ENCODE data around the gene VEZT. TPM values are rescaled to one million over a fixed set of nuclear protein-coding genes. Genes with fewer than 3 reads are reported as not detected.
A peak's percentile ranks its signal among the peaks of the same experiment; 100 is the strongest.

The VEZT gene
- total RNA-seq, 2 donors from 2014 or later = 146 to 201 TPM

DNA sequence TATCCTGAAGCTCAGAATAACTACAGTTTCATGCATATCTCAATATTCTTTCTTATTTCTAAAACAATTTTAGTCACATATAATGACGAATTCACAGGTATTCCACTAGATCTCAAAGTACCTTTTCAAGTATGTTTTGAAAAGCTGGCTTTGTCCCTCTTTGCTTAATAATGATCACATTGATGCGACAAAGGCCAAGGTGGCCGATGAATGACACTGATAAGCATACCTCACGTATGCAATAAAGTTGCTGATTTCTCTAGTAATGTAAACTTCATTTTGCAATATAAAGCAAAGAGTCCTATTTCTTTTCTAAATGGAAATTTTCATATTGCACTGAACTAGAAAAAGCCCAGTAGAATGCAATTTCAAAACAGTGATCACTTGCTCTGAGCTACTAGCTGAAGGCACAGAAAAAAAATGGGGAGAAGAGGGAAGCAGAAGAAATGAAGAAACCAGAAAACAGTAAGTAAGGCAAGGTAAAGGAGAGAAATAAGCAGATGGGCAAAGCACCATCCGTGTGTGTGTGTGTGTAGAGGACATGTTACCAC lies 29.7 kb upstream of the VEZT start:
- peaks cover 6% of the 10 kb centered on the region for H3K4me1 ChIP-seq (ENCODE audit: control insufficient read depth, insufficient read depth, low read length)
- no peaks in the 10 kb centered on the region for H3K9me3 ChIP-seq (ENCODE audit: control insufficient read depth, low read length)
- WGBS, 2 experiments (ENCODE audit: insufficient coverage in 1 of 2, insufficient read length in 1 of 2) = 82 to 85% methylated on average over 5 of the region's 5 CpGs
- Mint-ChIP-seq H3K27me3 (ENCODE audit: insufficient read depth) (no peaks in the 10 kb centered on the region), H3K27ac (peak overlapping the region; percentile 20), H3K36me3 (ENCODE audit: low read depth) (peaks cover 56% of the 10 kb centered on the region), H3K4me3 (no peak overlapping the region), H3K4me1 (peaks cover 35% of the 10 kb centered on the region), H3K9me3 (no peaks in the 10 kb centered on the region)
- H3K36me3 ChIP-seq (ENCODE audit: control insufficient read depth, insufficient read depth, low read length) = peaks cover 68% of the 10 kb centered on the region
- no peak for DNase-seq
- H3K9ac ChIP-seq (ENCODE audit: extremely low read depth, low read length, poor library complexity, severe bottlenecking) = no peak overlapping the region
- TF ChIP-seq, protein P1, sequence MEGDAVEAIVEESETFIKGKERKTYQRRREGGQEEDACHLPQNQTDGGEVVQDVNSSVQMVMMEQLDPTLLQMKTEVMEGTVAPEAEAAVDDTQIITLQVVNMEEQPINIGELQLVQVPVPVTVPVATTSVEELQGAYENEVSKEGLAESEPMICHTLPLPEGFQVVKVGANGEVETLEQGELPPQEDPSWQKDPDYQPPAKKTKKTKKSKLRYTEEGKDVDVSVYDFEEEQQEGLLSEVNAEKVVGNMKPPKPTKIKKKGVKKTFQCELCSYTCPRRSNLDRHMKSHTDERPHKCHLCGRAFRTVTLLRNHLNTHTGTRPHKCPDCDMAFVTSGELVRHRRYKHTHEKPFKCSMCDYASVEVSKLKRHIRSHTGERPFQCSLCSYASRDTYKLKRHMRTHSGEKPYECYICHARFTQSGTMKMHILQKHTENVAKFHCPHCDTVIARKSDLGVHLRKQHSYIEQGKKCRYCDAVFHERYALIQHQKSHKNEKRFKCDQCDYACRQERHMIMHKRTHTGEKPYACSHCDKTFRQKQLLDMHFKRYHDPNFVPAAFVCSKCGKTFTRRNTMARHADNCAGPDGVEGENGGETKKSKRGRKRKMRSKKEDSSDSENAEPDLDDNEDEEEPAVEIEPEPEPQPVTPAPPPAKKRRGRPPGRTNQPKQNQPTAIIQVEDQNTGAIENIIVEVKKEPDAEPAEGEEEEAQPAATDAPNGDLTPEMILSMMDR (conservative IDR thresholded peaks at IDR 0.05) = no peak
- H3K27ac ChIP-seq (ENCODE audit: low read depth, low read length) = no peak overlapping the region
- no peaks in the 10 kb centered on the region for H3K27me3 ChIP-seq (ENCODE audit: control insufficient read depth, insufficient read depth, low read length, poor library complexity, severe bottlenecking)
- H3K4me3 ChIP-seq (ENCODE audit: low read length) = peak overlapping the region; percentile 15

DNA sequence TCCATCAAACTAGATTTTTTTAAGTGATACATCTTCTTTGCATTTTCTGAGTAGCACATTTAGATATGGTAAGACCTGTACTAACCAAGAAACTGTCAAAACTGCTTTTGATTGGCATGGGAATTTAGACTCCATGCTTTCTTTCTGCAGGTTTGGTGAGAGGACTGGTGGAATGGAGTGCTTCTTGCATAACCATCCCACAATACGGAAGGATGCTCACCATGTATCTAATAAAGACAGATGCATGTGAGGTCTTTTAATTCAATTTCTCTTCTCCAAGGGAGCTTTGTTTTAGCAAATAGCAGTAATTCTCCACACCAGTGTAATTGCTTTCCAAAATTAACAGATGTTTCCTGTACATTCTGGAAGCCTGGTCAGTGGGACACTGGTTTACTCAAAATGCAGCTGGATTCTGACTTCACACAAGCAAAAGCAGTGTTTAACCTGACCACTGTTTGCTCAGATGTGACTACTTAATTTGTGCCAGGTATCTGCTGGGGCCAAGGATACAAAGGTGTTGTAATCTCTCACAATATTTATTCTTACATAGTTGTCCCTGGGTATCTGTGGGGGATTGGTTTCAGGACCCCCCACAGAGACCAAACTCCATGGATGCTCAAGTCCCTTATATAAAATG lies 26.4 kb upstream of the VEZT start:
- WGBS, 2 experiments (ENCODE audit: insufficient coverage in 1 of 2, insufficient read length in 1 of 2) = 78 to 100% methylated on average over 1 of the region's 1 CpG
- Histone ChIP-seq H3K4me1 (ENCODE audit: control insufficient read depth, insufficient read depth, low read length) (peaks cover 6% of the 10 kb centered on the region), H3K4me3 (ENCODE audit: low read length) (no peak overlapping the region), H3K9ac (ENCODE audit: extremely low read depth, low read length, poor library complexity, severe bottlenecking) (no peak overlapping the region), H3K27ac (ENCODE audit: low read depth, low read length) (no peak overlapping the region), H3K36me3 (ENCODE audit: control insufficient read depth, insufficient read depth, low read length) (peaks cover 47% of the 10 kb centered on the region), H3K27me3 (ENCODE audit: control insufficient read depth, insufficient read depth, low read length, poor library complexity, severe bottlenecking) (no peaks in the 10 kb centered on the region), H3K9me3 (ENCODE audit: control insufficient read depth, low read length) (no peaks in the 10 kb centered on the region)
- DNase-seq = no peak
- Mint-ChIP-seq H3K27ac (no peak overlapping the region), H3K36me3 (ENCODE audit: low read depth) (peaks cover 33% of the 10 kb centered on the region), H3K4me3 (no peak overlapping the region), H3K27me3 (ENCODE audit: insufficient read depth) (no peaks in the 10 kb centered on the region), H3K9me3 (no peaks in the 10 kb centered on the region), H3K4me1 (peaks cover 33% of the 10 kb centered on the region)
- TF ChIP-seq, protein P1 (conservative IDR thresholded peaks at IDR 0.05) = no peak

DNA sequence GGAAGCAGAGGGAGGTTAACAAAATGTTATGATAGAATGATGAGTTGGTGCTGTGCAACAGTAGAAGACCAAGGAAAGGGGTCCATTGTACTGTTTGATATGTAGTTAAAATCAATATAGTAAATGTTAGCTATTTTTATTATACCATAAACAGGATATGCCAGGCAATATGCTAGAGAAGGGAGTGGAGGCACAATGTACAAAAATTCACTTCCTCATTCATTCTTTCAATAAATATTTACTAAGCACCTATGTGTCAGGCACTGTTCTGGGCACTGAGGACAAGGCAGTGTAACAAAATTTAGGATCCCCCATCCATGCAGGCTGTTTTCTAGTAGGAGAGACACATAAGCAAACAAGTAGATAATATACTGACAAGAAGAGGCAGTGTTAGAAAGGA lies 25.3 kb upstream of the VEZT start:
- no peak overlapping the region for H3K27ac Mint-ChIP-seq
- H3K27me3 Mint-ChIP-seq (ENCODE audit: insufficient read depth) = no peaks in the 10 kb centered on the region
- TF ChIP-seq, protein P1 (conservative IDR thresholded peaks at IDR 0.05) = no peak
- H3K4me3 Mint-ChIP-seq = no peak overlapping the region
- H3K36me3 ChIP-seq (ENCODE audit: control insufficient read depth, insufficient read depth, low read length) = peaks cover 44% of the 10 kb centered on the region
- no peaks in the 10 kb centered on the region for H3K9me3 Mint-ChIP-seq
- H3K27ac ChIP-seq (ENCODE audit: low read depth, low read length) = no peak overlapping the region
- no peak for DNase-seq
- H3K4me1 ChIP-seq (ENCODE audit: control insufficient read depth, insufficient read depth, low read length) = peaks cover 6% of the 10 kb centered on the region
- no peaks in the 10 kb centered on the region for H3K9me3 ChIP-seq (ENCODE audit: control insufficient read depth, low read length)
- H3K4me1 Mint-ChIP-seq = peaks cover 33% of the 10 kb centered on the region
- no peaks in the 10 kb centered on the region for H3K27me3 ChIP-seq (ENCODE audit: control insufficient read depth, insufficient read depth, low read length, poor library complexity, severe bottlenecking)
- H3K9ac ChIP-seq (ENCODE audit: extremely low read depth, low read length, poor library complexity, severe bottlenecking) = no peak overlapping the region
- peaks cover 29% of the 10 kb centered on the region for H3K36me3 Mint-ChIP-seq (ENCODE audit: low read depth)
- H3K4me3 ChIP-seq (ENCODE audit: low read length) = no peak overlapping the region

Measured in endodermal cell (in vitro differentiated cells).